DMS153 treated with DMSO at 0.1 percent for 48 hours (cell line): ENCODE data around the gene PPFIA1.
"Not testable (repeated sequence)": the region's sequence is repeated elsewhere in the genome, so short reads cannot be mapped to it uniquely, and the experiment has no call there.

Experiments used
- DNase-seq: peaks from one replicate; lab custom pipeline; 2025; ENCODE audit not compliant: unreplicated experiment; lab: John Stamatoyannopoulos, UW

The PPFIA1 gene

DNA sequence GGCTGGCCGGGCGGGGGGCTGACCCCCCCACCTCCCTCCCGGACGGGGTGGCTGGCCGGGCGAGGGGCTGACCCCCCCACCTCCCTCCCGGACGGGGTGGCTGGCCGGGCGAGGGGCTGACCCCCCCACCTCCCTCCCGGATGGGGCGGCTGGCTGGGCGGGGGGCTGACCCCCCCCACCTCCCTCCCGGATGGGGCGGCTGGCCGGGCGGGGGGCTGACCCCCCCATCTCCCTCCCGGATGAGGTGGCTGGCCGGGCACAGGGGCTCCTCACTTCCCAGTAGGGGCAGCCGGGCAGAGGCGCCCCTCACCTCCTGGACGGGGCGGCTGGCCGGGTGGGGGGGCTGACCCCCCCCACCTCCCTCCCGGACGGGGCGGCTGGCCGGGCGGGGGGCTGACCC lies 24.7 kb downstream of the PPFIA1 start:
- not testable (repeated sequence) for DNase-seq

DNA sequence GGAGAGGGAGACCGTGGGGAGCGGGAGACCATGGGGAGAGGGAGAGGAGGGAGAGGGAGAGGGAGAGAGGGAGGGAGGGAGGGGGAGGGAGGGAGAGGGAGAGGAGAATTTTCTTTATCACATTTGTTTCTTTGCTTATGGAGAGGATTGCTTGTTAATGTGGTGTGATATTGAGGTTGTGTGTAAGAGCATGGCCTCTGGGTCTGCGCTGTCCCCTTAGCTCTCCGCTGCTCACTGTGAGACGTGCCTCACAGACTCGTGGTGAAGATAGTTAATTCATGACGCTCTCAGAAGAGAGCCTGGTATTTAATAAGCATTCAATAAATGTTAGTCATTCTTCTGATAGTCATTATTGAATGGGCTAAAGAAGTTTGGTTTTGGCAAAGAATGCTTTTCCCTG lies 26.2 kb downstream of the PPFIA1 start:
- DNase-seq: no peak

DNA sequence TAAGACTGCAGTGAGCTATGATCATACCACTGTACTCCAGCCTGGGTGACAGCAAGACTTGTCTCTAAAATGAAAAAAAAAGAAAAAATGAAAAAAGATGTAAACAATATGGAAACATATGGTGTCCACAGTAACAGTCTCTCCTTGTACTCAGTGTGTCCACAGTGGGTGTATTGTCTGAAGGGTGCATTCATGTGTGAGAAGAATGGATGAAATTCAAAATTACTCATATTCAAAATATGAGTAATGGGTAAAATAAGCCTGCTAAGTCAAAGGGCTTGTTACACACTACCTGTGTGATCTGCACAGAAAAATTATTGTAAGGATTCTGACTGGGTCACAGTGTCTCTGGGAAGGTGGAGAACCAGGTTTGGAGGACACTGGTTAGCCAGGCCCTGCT lies 26.9 kb downstream of the PPFIA1 start:
- no peak for DNase-seq

DNA sequence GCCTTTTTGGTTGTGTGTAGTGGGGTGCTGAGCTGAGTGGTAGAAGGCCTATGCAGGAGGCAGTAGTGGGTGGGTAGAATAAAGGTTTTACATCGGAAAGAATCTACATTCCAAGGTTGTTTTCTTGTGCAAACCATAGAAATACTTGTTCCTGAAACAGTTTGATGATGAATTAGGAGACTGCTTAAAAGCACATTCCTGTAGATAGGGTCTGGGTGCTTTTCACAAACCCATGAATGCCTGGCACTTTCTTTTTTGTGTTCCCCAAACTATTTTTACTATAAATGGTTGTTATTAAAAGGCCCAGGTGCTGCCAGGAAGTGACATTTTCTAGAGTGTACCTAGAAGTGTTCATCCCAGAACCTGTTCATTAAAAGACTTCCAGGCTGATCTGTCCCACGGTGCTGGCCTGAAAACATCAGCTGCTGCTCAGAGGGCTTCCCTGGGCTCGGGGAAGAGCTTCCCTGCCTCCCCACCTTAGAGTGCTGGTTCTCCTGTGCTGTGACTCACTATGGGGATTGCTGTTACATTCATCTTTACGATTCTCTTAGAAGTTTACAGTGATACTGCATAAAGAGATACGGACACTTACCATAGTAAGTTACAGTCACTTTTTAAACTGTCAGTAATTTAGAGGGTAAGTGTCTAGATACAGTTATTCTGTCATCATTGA lies 27.9 kb downstream of the PPFIA1 start:
- DNase-seq: no peak

DNA sequence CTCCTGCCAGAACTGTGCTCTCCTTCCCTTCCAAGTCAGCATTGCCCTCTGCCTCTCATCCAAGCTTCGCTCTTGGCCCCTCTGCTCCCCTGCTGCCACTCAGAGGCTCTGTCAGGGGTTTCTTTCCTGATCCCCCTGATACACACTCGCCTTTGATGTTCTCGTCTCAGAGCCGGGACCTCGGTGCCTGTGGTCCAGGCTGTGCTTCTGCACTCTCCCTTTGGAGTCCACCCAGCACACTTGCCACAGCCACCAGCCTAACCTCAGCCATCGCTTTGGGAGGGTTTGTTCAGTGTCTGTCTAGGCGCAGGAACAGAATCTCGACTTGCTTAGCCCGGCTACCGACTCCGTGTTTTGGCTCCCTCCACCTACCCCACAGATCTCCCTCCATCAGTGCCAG lies 29.1 kb downstream of the PPFIA1 start:
- DNase-seq: no peak

DNA sequence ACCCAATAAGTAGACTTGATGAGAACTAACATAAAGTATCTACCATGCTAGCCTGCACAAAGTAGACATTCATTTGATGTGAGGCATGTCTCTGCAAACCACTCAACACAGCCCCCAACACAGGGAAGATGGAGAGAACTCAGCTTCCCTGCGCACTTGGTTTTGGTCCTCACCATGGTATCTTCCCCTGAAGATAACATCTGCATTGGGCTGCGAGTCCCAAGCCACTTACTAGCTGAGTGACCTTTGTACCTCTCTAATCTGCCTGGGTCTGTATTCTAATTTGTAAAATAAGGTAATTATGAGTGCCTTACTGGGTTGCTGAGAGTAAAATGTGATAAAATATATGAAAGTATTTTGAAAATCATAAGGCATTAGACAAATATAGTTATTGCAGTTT lies 30.7 kb downstream of the PPFIA1 start:
- no peak for DNase-seq

DNA sequence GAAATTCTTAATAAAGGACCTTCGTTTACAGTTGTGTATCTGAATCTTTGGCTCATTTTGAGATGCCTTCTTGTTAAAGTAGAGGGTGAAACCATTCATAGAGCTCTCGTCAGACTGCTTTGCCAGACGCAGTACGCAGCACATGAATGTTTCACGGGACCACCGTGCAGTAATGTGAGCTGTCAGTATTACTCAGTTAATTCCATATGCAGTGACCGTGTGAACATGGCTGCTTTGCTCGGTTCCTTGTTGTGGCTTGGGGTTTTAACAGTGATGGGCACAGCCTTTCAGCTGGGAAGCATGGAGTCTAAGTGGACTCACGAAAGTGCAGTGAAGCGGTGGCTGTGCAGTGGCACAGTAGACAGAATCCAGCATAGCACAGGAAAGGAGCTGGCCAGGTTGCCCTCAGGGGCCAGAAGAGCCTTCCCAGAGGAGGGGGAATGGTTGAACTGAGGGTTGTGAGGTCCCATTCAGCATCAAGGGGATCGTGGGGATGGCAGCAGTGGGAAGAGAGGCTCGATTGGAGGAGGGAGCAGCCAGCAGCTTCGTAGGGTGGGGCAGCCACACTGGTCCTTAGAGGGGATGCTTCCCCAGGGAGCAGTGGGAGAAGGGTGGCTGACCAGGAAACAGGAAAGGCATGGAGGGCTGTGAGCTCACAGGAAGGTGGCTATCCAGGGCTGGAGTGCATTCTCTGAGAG lies 31.4 kb downstream of the PPFIA1 start:
- DNase-seq: no peak

DNA sequence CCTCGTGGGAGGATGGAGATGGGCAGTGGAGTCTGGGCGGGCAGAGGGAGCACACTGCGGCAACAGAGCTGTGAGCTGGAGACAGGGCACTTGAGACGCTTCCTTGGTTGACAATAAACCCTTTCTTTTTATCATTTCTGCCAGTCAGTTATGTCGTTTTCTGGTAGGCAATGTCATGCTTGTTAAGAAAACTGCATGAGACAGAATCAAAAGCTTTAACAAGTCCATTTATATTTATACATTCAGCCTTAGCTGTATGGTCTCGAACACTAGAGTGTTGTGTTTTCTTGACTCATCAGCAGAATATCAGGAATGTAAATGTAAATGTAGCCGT lies 31.9 kb downstream of the PPFIA1 start:
- no peak for DNase-seq

DNA sequence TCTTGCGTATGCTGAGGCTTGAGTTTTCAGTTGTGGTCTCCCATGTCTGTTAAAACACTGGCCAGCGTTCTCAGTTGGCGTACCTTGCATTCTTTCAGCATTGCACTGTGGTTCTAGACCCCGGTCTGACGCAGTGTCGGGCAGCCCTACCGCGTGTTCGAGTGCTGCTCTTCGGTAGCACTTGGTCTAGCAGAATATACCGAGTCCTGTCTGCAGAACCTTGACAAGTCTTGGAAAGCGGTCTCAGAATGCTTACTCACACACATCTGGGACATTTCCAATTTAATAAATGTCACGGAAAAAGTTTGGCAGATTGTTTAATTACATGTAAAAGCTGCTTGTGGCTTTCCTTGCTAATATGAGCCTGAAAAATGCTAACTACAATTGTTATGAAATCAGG lies 32.6 kb downstream of the PPFIA1 start:
- no peak for DNase-seq

DNA sequence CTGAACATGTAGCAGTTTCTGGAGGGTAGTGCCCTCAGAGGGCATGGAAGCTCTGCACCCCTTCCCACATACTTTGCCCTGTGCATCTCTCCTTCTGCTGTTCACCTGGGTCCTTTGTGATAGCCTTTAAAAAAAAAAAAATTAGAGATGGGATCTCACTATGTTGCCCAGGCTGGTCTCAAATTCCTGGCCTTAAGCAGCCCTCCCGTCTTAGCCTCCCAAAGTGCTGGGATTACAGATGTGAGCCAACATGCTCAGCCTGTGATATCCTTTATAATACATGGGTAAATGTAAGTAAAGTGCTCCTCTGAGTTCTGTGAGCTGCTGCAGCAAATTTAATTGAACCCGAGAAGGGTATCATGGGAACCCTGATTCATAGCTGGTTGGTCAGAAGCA lies 33.7 kb downstream of the PPFIA1 start:
- DNase-seq: no peak

DNA sequence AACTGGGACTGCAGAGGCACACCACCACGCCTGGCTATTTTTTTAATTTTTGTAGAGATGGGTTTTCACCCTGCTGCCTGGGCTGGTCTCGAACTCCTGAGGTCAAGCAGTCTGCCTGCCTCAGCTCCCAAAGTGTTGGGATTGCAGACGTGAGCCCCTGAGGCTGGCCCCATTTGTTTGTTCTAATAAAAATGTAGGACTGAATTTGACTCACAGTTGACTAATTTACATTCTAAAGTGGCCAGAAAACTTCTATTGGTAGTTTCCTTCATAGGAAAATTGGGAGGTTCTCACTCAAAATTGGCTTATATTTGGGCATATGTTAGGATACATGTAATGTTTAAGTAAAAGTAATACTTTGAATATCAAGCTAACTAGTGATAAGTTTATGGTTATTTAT lies 35.0 kb downstream of the PPFIA1 start:
- no peak for DNase-seq

DNA sequence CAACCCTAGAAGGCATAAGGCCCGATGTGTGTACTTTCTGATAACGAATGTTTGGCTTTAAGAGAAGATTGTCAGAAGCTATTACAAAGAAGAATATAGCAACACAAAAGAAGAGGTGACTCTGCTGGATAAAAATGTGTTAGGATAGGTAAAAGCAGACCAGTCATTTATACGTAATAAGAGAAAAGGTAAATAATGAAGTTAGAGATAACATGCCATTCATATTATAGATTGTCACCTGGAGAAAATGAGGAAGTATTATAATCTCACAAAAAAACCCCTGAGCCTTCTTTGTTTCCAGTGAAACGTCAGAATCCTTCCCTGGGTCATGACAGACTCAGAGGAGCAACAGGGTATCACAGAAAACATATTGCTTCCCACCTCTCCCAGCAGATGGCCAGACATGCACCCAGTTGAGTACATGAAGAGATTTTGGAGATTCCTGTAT lies 36.1 kb downstream of the PPFIA1 start:
- no peak for DNase-seq

DNA sequence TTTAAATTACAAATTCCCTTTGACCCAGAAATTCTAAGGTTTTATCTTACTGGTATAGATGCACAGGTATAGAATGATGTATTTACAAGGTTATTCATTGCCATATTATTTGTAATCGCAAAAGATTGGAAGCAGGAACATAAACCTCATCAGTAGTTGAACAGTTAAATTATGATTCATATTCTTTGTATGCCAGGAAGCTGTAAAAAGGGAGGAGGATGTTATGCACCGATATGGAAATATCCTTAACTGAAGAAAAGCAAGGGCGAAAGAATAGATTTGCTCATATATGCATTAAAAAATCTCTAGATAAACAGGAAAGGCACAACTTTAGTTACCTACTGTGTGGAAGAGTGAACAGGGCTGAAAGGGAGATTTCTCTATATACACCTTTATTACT lies 36.7 kb downstream of the PPFIA1 start:
- DNase-seq: no peak

DNA sequence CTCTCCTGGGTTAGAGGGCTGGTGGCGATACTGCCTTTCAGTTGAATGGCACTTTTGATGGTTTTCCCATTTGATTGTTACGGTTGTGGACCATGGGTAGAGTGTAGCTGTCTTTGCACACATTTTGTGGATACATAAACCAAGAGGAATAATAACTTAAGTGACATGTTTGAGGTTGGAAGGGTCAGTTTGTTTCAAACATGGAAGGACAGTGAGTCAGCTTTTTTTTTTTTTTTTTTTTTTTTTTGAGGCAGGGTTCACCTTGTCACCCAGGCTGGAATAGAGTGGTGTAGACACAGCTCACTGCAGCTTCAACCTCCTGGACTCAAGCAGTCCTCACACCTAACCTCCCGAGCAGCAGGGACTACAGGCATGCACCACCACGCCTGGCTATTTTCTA lies 41.1 kb downstream of the PPFIA1 start:
- no peak for DNase-seq

DNA sequence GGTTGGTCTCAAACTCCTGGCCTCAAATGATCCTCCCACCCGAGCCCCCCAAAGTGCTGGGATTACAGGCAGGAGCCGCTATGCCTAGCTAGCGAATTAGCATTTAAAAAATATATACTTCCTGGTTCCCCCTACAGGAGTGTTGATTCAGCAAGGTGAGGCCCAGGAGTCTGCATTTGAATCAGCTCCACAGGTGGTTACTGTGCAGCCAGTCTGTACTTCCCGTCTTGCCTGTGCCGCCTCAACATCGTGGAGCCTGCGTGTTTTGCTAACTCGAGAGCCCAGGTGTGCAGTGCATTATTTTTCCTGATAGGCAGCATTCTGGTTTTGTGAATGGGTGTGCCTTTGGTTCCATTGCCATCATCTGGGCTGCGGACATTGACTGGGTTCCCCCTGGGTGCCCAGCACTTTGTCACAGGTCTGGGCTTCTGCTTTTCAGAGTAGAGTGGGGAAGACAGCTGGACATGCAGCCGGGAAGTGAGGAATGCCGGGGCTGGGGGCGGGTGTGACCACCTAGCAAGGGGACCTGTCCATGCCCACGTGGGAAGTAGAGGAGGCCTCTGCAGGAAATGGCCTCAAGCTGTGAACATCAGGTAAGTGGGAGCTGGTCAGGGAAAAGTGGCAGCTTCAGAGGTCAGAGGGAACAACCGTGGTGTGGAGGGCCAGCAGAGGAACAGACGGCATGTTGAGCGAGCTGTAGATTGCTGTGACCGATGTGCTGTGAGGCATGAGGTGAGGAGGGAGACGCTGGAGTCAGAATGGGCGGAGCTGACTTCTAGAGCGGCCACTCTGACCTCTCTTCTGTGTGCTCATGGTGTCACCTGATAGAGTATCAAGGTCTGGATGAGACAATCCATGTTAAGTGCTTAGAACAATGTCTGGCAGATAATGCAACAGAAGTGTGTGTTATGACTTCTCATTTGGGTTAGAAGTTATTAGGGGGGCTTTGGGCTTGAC lies 42.2 kb downstream of the PPFIA1 start:
- DNase-seq: no peak

DNA sequence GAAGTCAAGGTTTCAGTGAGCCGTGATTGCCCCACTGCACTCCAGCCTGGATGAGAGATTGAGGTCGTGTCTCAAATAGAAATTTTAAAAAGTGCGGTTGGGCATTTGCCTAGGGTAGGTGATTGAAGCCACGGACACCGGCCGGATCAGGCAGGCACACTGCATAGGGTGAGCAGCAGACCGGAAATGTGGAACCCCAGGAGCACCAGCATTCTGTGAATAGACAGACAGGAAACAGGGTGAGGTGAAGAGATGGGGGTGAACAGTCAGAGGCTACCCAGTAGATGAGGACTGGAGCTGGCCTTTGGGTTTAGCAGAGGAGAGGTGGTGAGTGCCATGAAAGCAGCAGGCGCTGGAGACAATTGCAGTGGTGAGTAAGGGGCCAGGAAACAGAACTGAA lies 43.5 kb downstream of the PPFIA1 start:
- DNase-seq: no peak

DNA sequence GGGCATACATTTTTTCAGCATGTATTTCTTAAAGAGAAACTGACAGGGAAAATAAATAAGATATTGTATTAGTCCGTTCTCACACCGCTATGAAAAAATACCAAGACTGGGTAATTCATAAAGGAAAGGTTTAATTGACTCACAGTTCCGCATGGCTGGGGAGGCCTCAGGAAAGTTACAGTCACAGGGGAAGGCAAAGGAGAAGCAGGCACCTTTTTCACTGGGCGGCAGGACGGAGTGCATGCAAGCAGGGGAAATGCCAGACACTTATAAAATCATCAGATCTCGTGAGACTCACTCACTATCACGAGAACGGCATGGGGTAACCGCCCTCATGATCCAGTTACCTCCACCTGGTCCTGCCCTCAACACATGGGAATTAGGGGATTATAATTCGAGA lies 44.2 kb downstream of the PPFIA1 start:
- no peak for DNase-seq

DNA sequence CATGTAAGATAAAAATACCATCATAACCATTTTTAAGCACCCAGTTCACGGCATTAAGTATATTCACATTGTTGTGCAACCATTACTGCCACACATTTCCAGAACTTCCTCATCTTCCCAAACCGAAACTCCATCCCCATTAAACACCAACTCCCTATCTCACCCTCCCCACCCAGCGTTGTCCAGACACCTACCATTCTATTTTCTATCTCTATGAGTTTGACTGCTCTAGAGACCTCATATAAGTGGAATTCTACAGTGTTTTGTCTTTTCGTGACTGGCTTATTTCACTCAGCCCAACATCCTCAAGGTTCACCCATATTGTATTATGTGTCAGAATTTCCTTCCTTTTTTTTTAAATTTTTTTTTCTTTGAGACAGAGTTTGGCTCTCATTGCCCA lies 45.2 kb downstream of the PPFIA1 start:
- no peak for DNase-seq

DNA sequence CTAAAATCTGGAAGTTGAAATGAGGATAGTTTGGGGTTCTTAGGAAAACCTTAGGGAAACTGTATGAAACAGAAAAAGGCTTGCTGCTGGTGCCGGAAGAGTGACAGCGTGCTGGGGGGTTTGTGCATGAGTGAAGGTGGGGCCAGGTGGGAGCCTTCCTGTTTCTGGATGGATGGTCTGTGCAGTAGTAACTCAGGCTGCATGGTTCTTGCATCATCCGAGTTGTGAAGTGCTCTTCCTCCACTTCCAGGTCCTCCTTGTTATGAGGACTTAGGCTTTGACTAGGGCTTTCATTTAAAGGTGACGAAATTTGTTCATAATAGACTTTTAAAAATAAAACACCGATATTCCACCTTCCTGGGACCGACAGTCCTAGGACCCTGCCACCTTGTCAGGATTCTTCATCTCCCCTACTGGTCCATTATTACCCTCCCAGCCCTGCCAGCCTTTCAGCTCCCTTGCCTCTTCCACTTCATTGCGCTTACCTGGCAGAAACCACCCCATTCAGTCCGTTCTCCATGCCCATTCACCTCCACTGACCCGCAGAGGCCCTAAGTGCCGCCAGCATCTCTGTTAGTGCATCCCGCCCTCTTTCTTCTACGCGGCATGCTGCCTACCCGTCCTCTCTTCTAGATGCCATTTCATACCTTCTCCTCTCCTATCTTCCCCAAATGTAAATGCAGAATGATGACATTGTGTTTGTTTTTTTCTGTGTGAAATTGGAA lies 47.3 kb downstream of the PPFIA1 start:
- no peak for DNase-seq

DNA sequence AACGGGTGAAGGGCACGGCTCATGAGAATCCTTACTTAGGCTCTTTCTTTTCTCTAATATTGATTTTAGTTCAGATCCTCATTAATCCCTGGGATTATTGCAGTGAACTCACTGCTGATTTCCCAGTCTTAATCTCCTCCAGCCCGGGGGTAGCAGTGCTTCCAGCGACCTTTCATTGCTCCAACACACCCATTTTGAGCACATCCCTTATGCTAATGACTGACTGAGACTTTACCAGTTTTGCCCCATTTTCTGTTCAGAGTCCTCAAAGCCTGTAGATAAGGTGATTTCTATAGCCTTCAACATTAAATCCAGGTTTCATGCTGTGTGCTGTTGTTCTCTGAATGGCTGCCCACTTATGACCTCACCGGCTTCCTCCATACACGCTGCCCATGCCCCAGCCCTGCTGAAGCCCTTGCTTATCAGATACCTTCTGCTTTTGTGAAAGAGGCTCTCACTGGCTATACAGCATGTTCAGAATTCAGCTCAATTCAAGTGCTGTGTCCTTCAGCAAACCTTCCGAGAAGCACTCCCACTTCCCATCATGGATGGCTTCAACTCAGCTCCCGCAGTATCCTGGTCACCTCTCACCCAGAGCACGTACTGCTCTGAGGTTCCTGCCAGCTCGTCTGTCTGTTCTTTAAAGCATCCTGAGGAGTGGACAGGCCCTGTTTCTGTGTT lies 49.0 kb downstream of the PPFIA1 start:
- no peak for DNase-seq

DNA sequence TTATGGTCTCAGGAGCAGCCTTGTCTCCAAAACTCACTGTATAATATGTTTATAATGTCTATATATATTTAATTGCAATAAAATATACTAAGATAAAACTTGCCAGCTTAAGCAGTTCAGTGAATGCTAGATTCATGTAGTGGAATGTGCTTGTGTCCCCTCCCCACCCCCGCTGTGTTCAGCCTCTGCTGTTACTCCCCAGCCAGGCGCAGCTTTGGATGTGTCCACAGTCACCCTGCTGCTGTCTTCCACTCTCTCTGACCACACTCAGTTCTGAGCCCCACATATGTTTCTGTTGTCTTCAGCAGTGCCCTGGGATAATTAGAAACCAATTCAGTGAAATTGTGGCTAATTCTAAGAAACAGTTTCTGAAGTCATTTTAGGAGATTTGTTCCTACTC lies 52.2 kb downstream of the PPFIA1 start:
- DNase-seq: no peak
